Measurements from ENCODE around the gene ZNF410. TPM values are rescaled to one million over a fixed set of nuclear protein-coding genes. Genes with fewer than 3 reads are reported as not detected.

Gene ZNF410
- total and polyA plus RNA-seq, 2 of the 8 experiments (the other 6 are each of a cell fraction or from before 2014, with no cell fraction given), result 11.2 to 18.9 TPM

DNA sequence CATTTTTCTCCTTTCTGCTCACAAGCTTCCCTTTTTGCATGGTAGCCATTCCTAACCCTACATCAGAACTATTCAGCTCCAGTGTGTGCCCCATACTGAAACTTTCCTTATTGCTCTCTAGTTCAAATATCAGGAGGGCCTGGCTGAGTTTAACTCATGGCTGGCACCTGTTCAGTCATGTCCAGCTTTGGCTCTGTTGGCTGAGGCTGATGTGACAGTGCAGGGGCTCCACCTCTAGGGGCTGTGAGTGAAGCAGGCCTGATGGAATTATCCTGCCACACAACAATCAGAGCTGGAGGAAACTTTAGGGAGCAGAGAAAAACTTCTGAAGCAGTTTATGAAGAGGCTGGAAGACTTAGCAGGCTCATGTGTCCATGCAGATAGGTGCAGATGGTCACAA lies 71.9 kb downstream of the ZNF410 start:
- Histone ChIP-seq H2BK120ac (replicated peaks; ENCODE audit: low read depth, low read length) (no peak overlapping the region), H2BK12ac (ENCODE audit: low read depth, low read length) (no peak overlapping the region), H2BK5ac (ENCODE audit: low read depth, low read length) (no peak overlapping the region), H3K9ac (replicated peaks in 1 of 4; ENCODE audit: extremely low read depth in 1 of 4, low read depth in 3 of 4, low read length in 3 of 4) (no peak overlapping the region), H4K91ac (replicated peaks; ENCODE audit: insufficient read length, low read length) (no peak overlapping the region), H3K79me1 (ENCODE audit: low read depth, low read length) (no peaks in the 10 kb centered on the region), H2BK20ac (ENCODE audit: low read length) (no peak overlapping the region), H3K4ac (replicated peaks; ENCODE audit: insufficient read length, low read depth, low read length) (no peak overlapping the region), H4K5ac (ENCODE audit: insufficient read length, low read depth, low read length) (no peak overlapping the region), H3K79me2 (ENCODE audit: control insufficient read depth in 1 of 2, insufficient read depth in 2 of 2, low read length in 2 of 2) (no peaks in the 10 kb centered on the region), H3K9me3 (ENCODE audit: insufficient read depth in 2 of 2, low read depth in 1 of 2, low read length in 1 of 2) (no peaks in the 10 kb centered on the region), H2BK15ac (ENCODE audit: low read length) (no peak overlapping the region), H3K56ac (replicated peaks; ENCODE audit: insufficient read length, low read depth, low read length) (no peak overlapping the region), H3K14ac (ENCODE audit: insufficient read length) (no peak overlapping the region), H3K36me3 (ENCODE audit: control insufficient read depth in 2 of 4, insufficient read depth in 4 of 4, low read length in 3 of 4) (peaks cover 2 to 20% (median 10%) of the 10 kb centered on the region in 4 experiments; a peak in 6 of 8 replicates), H3K23ac (ENCODE audit: insufficient read length) (no peak overlapping the region), H4K20me1 (replicated peaks in 1 of 2; ENCODE audit: control insufficient read depth in 1 of 2, insufficient read depth in 2 of 2, low read length in 2 of 2) (no peaks in the 10 kb centered on the region), H2AK5ac (ENCODE audit: low read depth, low read length) (no peak overlapping the region), H3K27me3 (replicated peaks in 1 of 4; ENCODE audit: control insufficient read depth in 3 of 4, extremely low read depth in 1 of 4, insufficient read depth in 3 of 4, low read length in 3 of 4) (no peaks in the 10 kb centered on the region), H3K4me3 (ENCODE audit: extremely low read depth in 1 of 4, insufficient read depth in 2 of 4, low read depth in 3 of 4, low read length in 4 of 4) (no peak overlapping the region), H3K4me2 (ENCODE audit: insufficient read depth in 1 of 2, low read depth in 2 of 2, low read length in 2 of 2) (no peak overlapping the region), H3K27ac (ENCODE audit: low read depth, low read length) (no peak overlapping the region), H4K8ac (ENCODE audit: extremely low read depth, insufficient read depth, low read length) (no peak overlapping the region), H3K4me1 (replicated peaks in 1 of 4; ENCODE audit: control insufficient read depth in 3 of 4, insufficient read depth in 4 of 4, low read length in 3 of 4) (no peaks in the 10 kb centered on the region), H3K23me2 (ENCODE audit: low read depth, low read length) (no peaks in the 10 kb centered on the region), H2AFZ (ENCODE audit: low read length) (no peak overlapping the region), H3K18ac (ENCODE audit: extremely low read depth, low read length) (no peak overlapping the region)
- ChIA-PET CTCF (ENCODE audit: partially characterized antibody) (interaction anchor here (0.6 to 1.7 kb wide), 6 partner anchors 11 to 77 kb away, joined by 3 to 4 read pairs (median 3); no protein-coding TSS in a partner anchor), POLR2A (ENCODE audit: partially characterized antibody) (no interaction called here)
- no peak for FAIRE-seq
- TF ChIP-seq SIN3A (conservative IDR thresholded peaks at IDR 0.05 in 1 of 2, IDR thresholded peaks at IDR 0.05 in 1 of 2; ENCODE audit: low read depth in 1 of 2, low read length in 2 of 2) (no peak), BRCA1 (IDR thresholded peaks at IDR 0.05; ENCODE audit: low read depth, low read length) (no peak), BCL11A (IDR thresholded peaks at IDR 0.05; ENCODE audit: low read depth in 2 of 2, low read length in 2 of 2) (no peak), GABPA (IDR thresholded peaks at IDR 0.05; ENCODE audit: borderline replicate concordance, insufficient read depth, low read length) (no peak), YY1 (IDR thresholded peaks at IDR 0.05; ENCODE audit: low read depth, low read length) (no peak), CBX5 (IDR thresholded peaks at IDR 0.05; ENCODE audit: low read depth, low read length) (no peak), ZNF274 (IDR thresholded peaks at IDR 0.05; ENCODE audit: borderline replicate concordance, extremely low read depth, low read length) (no peak), HDAC6 (IDR thresholded peaks at IDR 0.05; ENCODE audit: low read depth, low read length) (no peak), RBBP5 (IDR thresholded peaks at IDR 0.05; ENCODE audit: borderline replicate concordance, low read depth, low read length) (no peak), EP300 (IDR thresholded peaks at IDR 0.05; ENCODE audit: borderline replicate concordance in 1 of 2, low read depth in 2 of 2, low read length in 2 of 2) (no peak), CREB1 (IDR thresholded peaks at IDR 0.05) (no peak), SIX5 (IDR thresholded peaks at IDR 0.05; ENCODE audit: low read depth, low read length) (no peak), KDM4A (IDR thresholded peaks at IDR 0.05; ENCODE audit: low read depth, low read length, severe bottlenecking) (no peak)
- no peak for DNase-seq (ENCODE audit: low read depth in 1 of 2, low spot score in 2 of 2)

Measured in H1 (cell line).